HAP-1 (cell line): ENCODE measurements around the gene TARBP1.
"Not testable (repeated sequence)": the region's sequence is repeated elsewhere in the genome, so short reads cannot be mapped to it uniquely, and the experiment has no call there.

Experiments
- DNase-seq, 2 experiments: peaks; one replicate each; pipeline ENCODE4 v3.0.0-alpha.2; 2016 to 2020; ENCODE audit warnings: low spot score in 2 of 2
- H3K27me3 ChIP-seq: fragments of 250-450 bp; sonication (Bioruptor Pico); 2 replicates; pipeline ENCODE4 v1.5.1; 2020; ENCODE audit warnings: low read depth, mild to moderate bottlenecking, moderate library complexity
- H3K36me3 ChIP-seq: fragments of 250-450 bp; sonication (Bioruptor Pico); replicated peaks from 2 replicates; pipeline ENCODE4 v1.5.1; 2020; ENCODE audit warnings: mild to moderate bottlenecking
- H3K4me1 ChIP-seq: fragments of 250-450 bp; sonication (Bioruptor Pico); 2 replicates; pipeline ENCODE4 v1.5.1; 2020; ENCODE audit warnings: mild to moderate bottlenecking
- H3K4me3 ChIP-seq: fragments of 250-450 bp; sonication (Bioruptor Pico); 2 replicates; pipeline ENCODE4 v1.5.1; 2020; ENCODE audit warnings: mild to moderate bottlenecking, moderate library complexity
- H3K9me3 ChIP-seq: fragments of 250-450 bp; sonication (Bioruptor Pico); 2 replicates; pipeline ENCODE4 v1.5.1; 2020; ENCODE audit warnings: mild to moderate bottlenecking, moderate library complexity
- in situ Hi-C: fragments of 300-500 bp; cut with MboI; formaldehyde crosslinking; loops from 3 replicates; pipeline ENCODE4 v1.14.3; 2020; ENCODE audit warnings: low sequenced_read_pairs, inconsistent platforms, mixed read lengths

TARBP1 gene

GRCh38 chr1:234517110-234517802 lies 38.3 kb upstream of the TARBP1 start:
- no peaks in the 10 kb centered on the region for H3K9me3 ChIP-seq
- H3K4me3 ChIP-seq = no peak overlapping the region
- no peaks in the 10 kb centered on the region for H3K36me3 ChIP-seq
- in situ Hi-C loops = no loop called here
- H3K4me1 ChIP-seq = peaks cover 4% of the 10 kb centered on the region; the same call in 1 of the 2 replicates
- no peaks in the 10 kb centered on the region for H3K27me3 ChIP-seq
- no peak for DNase-seq

DNA sequence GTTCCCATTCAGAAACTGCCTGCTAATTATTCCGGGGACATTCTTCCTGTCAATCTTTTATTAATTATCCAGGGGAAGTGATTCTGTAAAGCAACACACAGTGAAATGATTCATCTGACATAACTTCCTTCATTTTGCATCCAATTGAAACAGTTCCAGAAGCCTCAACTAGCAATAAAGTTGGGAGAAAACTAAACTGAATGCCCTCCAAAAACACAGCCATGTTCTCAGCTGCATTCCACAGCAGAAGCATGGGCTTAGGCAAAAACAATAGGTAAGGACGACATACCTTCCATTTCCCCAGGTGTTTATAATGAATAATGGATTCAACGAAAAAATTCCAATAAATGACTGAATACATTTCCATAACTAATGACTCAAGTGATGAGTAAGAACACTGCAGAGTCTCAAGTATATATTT lies 36.9 kb upstream of the TARBP1 start:
- Histone ChIP-seq H3K27me3 (no peaks in the 10 kb centered on the region), H3K9me3 (no peaks in the 10 kb centered on the region), H3K4me1 (peaks cover 4% of the 10 kb centered on the region; the same call in 1 of the 2 replicates), H3K4me3 (no peak overlapping the region), H3K36me3 (no peaks in the 10 kb centered on the region)
- DNase-seq = no peak
- in situ Hi-C loops = no loop called here

DNA sequence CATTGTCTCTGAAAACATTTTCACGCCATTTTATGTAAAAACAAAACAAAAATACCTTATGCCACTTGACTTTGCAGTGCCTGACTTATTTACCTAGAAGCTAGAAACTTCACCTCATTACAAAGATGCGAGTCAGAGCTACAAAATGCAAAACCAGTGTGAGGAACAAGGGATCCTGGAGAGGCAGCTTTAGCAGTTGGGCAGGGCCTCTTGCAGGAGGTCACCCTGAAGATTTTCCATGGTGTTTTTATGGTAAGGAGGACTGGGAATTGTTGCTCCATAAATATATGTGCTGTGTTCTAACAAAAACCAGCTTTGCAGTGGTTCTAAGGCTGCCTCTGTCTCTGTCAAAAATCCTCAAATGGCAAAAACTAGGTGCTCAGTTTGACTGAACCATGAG lies 36.4 kb upstream of the TARBP1 start:
- no peak for DNase-seq
- no peaks in the 10 kb centered on the region for H3K27me3 ChIP-seq
- peaks cover 4% of the 10 kb centered on the region; the same call in 1 of the 2 replicates for H3K4me1 ChIP-seq
- in situ Hi-C loops = no loop called here
- no peak overlapping the region for H3K4me3 ChIP-seq
- H3K9me3 ChIP-seq = no peaks in the 10 kb centered on the region
- H3K36me3 ChIP-seq = no peaks in the 10 kb centered on the region

- no peaks in the 10 kb centered on the region for H3K27me3 ChIP-seq
- DNase-seq = no peak
- peaks cover 14% of the 10 kb centered on the region for H3K4me1 ChIP-seq
- H3K36me3 ChIP-seq = no peaks in the 10 kb centered on the region
- in situ Hi-C loops = no loop called here
- H3K4me3 ChIP-seq = no peak overlapping the region
- H3K9me3 ChIP-seq = no peaks in the 10 kb centered on the region
Measured at GRCh38 chr1:234512451-234512861, 33.5 kb upstream of the TARBP1 start.

- Histone ChIP-seq H3K36me3 (no peaks in the 10 kb centered on the region), H3K4me3 (no peak overlapping the region), H3K27me3 (no peaks in the 10 kb centered on the region), H3K4me1 (peaks cover 10% of the 10 kb centered on the region), H3K9me3 (no peaks in the 10 kb centered on the region)
- in situ Hi-C loops = no loop called here
- peak; percentile 39 to 44 for DNase-seq
Measured at GRCh38 chr1:234509457-234510328, 30.7 kb upstream of the TARBP1 start.

DNA sequence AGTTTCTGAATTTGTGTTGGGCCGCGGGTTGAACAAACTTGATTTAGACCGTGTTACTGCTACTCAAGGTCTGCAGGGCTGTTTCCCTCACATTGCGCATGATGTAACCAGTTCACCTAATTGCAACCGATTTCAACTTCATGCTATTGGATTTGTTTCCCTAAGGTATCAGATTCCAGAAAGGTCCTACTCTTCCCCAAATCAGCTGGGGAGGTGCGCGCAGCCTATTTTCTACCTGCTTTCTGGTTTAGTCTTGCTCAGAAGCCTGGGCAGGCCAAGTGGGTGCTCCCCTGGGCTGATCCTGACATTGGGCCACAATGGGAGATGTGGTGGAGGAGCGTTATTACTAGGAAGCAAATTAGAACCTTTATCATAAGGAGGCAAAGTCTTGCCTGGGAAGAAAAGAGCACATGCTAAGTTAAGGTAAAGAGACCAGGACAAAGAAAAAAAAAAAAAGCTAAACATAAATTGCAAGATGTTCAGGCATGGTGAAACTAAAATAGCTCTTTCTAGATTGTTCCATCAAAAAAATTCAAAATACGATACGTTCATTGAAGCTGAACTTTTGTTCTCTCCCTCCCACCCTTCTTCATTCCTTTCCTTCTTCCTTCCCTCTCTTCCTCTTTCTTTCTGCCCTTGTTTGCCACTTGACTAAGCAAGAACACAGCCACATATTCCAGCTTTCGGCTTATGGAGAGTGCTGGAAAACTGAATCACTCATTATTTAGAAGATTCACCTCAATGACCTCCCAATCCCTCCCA lies 28.8 kb upstream of the TARBP1 start:
- no peaks in the 10 kb centered on the region for H3K9me3 ChIP-seq
- peaks cover 11% of the 10 kb centered on the region for H3K4me1 ChIP-seq
- H3K36me3 ChIP-seq = no peaks in the 10 kb centered on the region
- no peak overlapping the region for H3K4me3 ChIP-seq
- no peaks in the 10 kb centered on the region for H3K27me3 ChIP-seq
- in situ Hi-C loops = no loop called here
- DNase-seq = no peak

GRCh38 chr1:234507089-234507488 lies 28.1 kb upstream of the TARBP1 start:
- no peaks in the 10 kb centered on the region for H3K27me3 ChIP-seq
- no peaks in the 10 kb centered on the region for H3K9me3 ChIP-seq
- H3K4me1 ChIP-seq = peaks cover 17% of the 10 kb centered on the region
- no peaks in the 10 kb centered on the region for H3K36me3 ChIP-seq
- H3K4me3 ChIP-seq = no peak overlapping the region
- no peak for DNase-seq
- in situ Hi-C loops = no loop called here

- DNase-seq = no peak
- H3K9me3 ChIP-seq = no peaks in the 10 kb centered on the region
- no peaks in the 10 kb centered on the region for H3K27me3 ChIP-seq
- H3K36me3 ChIP-seq = no peaks in the 10 kb centered on the region
- H3K4me1 ChIP-seq = peaks cover 29% of the 10 kb centered on the region
- in situ Hi-C loops = no loop called here
- no peak overlapping the region for H3K4me3 ChIP-seq
Measured at GRCh38 chr1:234505769-234506102, 26.8 kb upstream of the TARBP1 start.

- Histone ChIP-seq H3K4me3 (no peak overlapping the region), H3K9me3 (no peaks in the 10 kb centered on the region), H3K36me3 (no peaks in the 10 kb centered on the region), H3K4me1 (peaks cover 34% of the 10 kb centered on the region), H3K27me3 (no peaks in the 10 kb centered on the region)
- DNase-seq = no peak
- in situ Hi-C loops = no loop called here
Measured at GRCh38 chr1:234504969-234505768, 26.2 kb upstream of the TARBP1 start.

DNA sequence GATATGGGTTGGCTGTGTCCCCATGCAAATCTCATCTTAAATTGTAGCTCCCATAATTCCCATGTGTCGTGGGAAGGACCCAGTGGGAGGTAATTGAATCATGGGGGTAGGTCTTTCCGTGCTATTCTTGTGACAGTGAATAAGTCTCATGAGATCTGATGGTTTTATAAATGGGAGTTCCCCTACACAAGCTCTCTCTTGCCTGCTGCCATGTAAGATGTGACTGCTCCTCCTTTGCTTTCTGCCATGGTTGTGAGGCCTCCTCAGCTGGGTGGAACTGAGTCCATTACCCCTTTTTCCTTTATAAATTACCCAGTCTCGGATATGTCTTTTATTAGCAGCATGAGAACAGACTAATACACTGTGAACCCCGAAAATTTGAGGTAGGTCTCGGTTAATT lies 25.3 kb upstream of the TARBP1 start:
- H3K27me3 ChIP-seq, DNase-seq, H3K4me3 ChIP-seq, H3K9me3 ChIP-seq, H3K36me3 ChIP-seq, in situ Hi-C loops: not testable (repeated sequence)
- peaks cover 34% of the 10 kb centered on the region for H3K4me1 ChIP-seq

DNA sequence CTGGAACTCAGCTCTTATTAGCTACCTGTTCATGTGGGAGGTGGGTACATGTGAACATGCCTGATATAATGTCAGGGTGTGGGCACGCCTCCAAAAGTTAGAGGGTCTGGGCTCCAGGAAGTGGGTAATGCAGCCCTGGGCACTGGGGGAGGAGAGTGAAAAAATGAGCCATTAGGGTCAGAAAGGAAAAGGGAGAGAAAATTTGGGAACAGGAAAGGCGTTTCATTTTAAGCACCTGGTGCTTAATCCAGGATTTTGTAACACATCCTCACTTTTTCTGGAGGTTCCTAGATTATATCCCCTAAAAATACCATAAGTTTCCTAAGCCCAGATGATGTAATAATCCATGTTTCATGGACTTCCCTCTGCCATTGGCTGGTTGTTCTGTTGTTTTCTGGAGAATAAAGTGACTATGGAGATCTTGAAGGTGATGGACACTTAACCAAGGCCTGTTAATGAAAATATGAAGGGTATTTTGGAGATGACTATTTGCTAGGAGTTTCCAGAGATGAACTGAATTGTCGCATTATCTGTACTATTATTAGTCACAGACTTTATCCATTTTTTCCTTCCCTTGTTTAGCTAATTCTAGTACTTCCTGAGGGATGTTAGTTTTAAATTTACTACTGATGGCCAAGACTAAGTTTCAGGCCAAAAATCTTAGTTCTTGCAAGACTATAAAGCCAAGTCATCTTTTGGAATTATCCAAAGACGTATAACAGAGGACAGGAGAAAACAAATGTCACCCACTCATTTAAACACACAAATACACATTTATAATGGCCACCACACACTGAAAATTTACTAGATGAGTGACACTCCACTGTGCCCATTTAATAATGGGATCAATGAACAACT lies 24.4 kb upstream of the TARBP1 start:
- no peak overlapping the region for H3K4me3 ChIP-seq
- no peaks in the 10 kb centered on the region for H3K9me3 ChIP-seq
- peaks cover 38% of the 10 kb centered on the region for H3K4me1 ChIP-seq
- no peaks in the 10 kb centered on the region for H3K27me3 ChIP-seq
- H3K36me3 ChIP-seq = no peaks in the 10 kb centered on the region
- in situ Hi-C loops = no loop called here
- DNase-seq = no peak

- in situ Hi-C loops = no loop called here
- no peaks in the 10 kb centered on the region for H3K27me3 ChIP-seq
- no peaks in the 10 kb centered on the region for H3K9me3 ChIP-seq
- peaks cover 38% of the 10 kb centered on the region for H3K4me1 ChIP-seq
- no peak overlapping the region for H3K4me3 ChIP-seq
- no peaks in the 10 kb centered on the region for H3K36me3 ChIP-seq
- no peak for DNase-seq
Measured at GRCh38 chr1:234502785-234503184, 23.8 kb upstream of the TARBP1 start.
